AG04449 (cell line): ENCODE data around the gene CACYBP.

Experiments
- CTCF ChIA-PET: fragments of 350-600 bp; formaldehyde crosslinking; extraction: SDS; loops from one replicate; lab custom pipeline; 2021; ENCODE audit warnings: antibody characterized with exemption; lab: Yijun Ruan, JAX
- POLR2A ChIA-PET: fragments of 400-600, 350-600 bp; formaldehyde crosslinking; extraction: SDS; loops from one replicate; lab custom pipeline; 2020; ENCODE audit warnings: antibody characterized with exemption, inconsistent platforms; lab: Yijun Ruan, JAX
- DNase-seq: peaks from one replicate; pipeline ENCODE4 v3.0.0-alpha.2; 2010; ENCODE audit warnings: low read depth, low spot score
- H3K4me3 ChIP-seq: 2 replicates; pipeline ENCODE4 v1.5.1; 2011; ENCODE audit warnings: low read depth, mild to moderate bottlenecking, control low read depth, low read length
- TF ChIP-seq, protein P1 (sequence below): IDR thresholded peaks from one replicate; pipeline ENCODE4 v1.5.1; 2011; ENCODE audit warnings: mild to moderate bottlenecking, moderate library complexity, low read length, control low read depth, inconsistent platforms; ENCODE audit not compliant: insufficient read depth; ENCODE audit errors: missing control alignments

Gene CACYBP

GRCh38 chr1:175002910-175003517 lies 3.3 kb downstream of the CACYBP start:
- no peak overlapping the region for H3K4me3 ChIP-seq
- DNase-seq = no peak
- ChIA-PET POLR2A (interaction anchor here (0.7 kb wide), 1 partner anchor 398 kb away, joined by 3 read pairs; no protein-coding TSS in a partner anchor), CTCF (interaction anchor here (1.4 to 1.5 kb wide), 2 partner anchors 13 to 26 kb away, joined by 3 read pairs; no protein-coding TSS in a partner anchor)
- TF ChIP-seq, protein P1, sequence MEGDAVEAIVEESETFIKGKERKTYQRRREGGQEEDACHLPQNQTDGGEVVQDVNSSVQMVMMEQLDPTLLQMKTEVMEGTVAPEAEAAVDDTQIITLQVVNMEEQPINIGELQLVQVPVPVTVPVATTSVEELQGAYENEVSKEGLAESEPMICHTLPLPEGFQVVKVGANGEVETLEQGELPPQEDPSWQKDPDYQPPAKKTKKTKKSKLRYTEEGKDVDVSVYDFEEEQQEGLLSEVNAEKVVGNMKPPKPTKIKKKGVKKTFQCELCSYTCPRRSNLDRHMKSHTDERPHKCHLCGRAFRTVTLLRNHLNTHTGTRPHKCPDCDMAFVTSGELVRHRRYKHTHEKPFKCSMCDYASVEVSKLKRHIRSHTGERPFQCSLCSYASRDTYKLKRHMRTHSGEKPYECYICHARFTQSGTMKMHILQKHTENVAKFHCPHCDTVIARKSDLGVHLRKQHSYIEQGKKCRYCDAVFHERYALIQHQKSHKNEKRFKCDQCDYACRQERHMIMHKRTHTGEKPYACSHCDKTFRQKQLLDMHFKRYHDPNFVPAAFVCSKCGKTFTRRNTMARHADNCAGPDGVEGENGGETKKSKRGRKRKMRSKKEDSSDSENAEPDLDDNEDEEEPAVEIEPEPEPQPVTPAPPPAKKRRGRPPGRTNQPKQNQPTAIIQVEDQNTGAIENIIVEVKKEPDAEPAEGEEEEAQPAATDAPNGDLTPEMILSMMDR = no peak

GRCh38 chr1:175003521-175003920 lies 3.8 kb downstream of the CACYBP start:
- no peak for DNase-seq
- ChIA-PET POLR2A (interaction anchor here (0.7 kb wide), 1 partner anchor 398 kb away, joined by 3 read pairs; no protein-coding TSS in a partner anchor), CTCF (interaction anchor here (1.4 to 1.5 kb wide), 2 partner anchors 12 to 26 kb away, joined by 3 read pairs; no protein-coding TSS in a partner anchor)
- TF ChIP-seq, protein P1 = no peak
- no peak overlapping the region for H3K4me3 ChIP-seq

GRCh38 chr1:175005085-175005783 lies 5.5 kb downstream of the CACYBP start:
- TF ChIP-seq, protein P1 = no peak
- H3K4me3 ChIP-seq = no peak overlapping the region
- CTCF ChIA-PET = interaction anchor here (1.3 kb wide), 1 partner anchor 14 kb away, joined by 3 read pairs; no protein-coding TSS in a partner anchor
- POLR2A ChIA-PET = no interaction called here
- no peak for DNase-seq

GRCh38 chr1:175009532-175009931 lies 9.8 kb downstream of the CACYBP start:
- TF ChIP-seq, protein P1 = no peak
- CTCF ChIA-PET = interaction anchor here (2.8 kb wide), 1 partner anchor 10 kb away, joined by 13 read pairs; the partner anchor contains the start of gene CACYBP
- POLR2A ChIA-PET = no interaction called here
- H3K4me3 ChIP-seq = no peak overlapping the region
- DNase-seq = no peak

- no peak overlapping the region for H3K4me3 ChIP-seq
- no peak for DNase-seq
- TF ChIP-seq, protein P1 = no peak
- CTCF ChIA-PET = interaction anchor here (0.9 kb wide), 1 partner anchor 13 kb away, joined by 3 read pairs; no protein-coding TSS in a partner anchor
- POLR2A ChIA-PET = no interaction called here
Observed at GRCh38 chr1:175013445-175013844, 13.7 kb downstream of the CACYBP start.

DNA sequence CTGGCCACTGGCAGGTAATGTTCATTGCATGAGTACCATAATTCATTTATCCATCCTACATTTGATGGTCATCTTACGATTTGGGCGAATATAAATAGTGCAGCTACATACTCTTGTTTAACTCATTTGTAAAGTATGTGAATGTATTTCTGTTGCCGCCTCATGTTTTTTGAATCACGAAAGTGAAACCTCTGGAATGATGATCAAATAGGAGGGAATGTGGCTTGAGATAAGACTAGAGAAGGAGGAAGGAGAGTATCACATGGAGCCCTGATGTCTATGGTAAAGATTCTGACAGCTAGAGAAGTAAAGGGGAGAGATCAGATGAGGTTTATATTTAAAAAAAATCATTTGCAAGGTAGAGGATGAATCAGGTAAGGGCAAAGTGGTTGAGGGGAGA lies 15.5 kb downstream of the CACYBP start:
- no peak overlapping the region for H3K4me3 ChIP-seq
- POLR2A ChIA-PET = interaction anchor here (0.6 to 2.2 kb wide), 2 partner anchors 9 to 15 kb away, joined by 3 to 16 read pairs; partner anchors contain the start of gene CACYBP
- TF ChIP-seq, protein P1 = no peak
- peak; percentile 60 for DNase-seq
- CTCF ChIA-PET = interaction anchor here (1.1 to 2.4 kb wide), 5 partner anchors 12 to 245 kb away, joined by 3 to 9 read pairs (median 4); no protein-coding TSS in a partner anchor
